ENCODE data around the gene PIEZO2. TPM values are rescaled to one million over a fixed set of nuclear protein-coding genes. Genes with fewer than 3 reads are reported as not detected.

Gene PIEZO2
- total RNA-seq, 4 donors from 2014 or later, result 2.4 to 5.2 (median 3.3) TPM

DNA sequence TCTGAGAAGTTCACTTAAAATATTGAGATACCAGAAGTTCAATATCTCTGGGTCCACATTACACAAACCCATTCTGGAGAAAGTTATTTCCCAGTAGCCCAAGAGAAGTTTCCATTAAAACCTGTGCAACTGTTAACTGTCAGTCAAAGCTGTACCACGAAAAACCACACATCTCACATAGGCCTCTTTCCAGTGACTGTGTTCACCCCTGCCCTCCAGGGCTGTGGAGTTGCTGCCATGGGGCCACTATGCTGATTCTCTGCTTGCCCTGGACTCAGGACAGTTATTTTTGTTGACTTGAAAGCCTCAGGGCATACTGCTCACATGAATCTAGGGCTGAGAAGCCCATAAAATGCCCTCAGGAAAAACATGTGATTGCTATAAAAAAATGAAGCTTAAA, 153.8 kb downstream of the PIEZO2 start:
- Histone ChIP-seq H3K27me3 (no peaks in the 10 kb centered on the region), H3K36me3 (no peaks in the 10 kb centered on the region), H3K4me3 (no peak overlapping the region), H3K27ac (replicated peaks in 1 of 4) (no peak overlapping the region), H3K4me1 (no peaks in the 10 kb centered on the region), H3K9me3 (peaks cover 0 to 13% (median 8%) of the 10 kb centered on the region in 4 donors)
- intact Hi-C loops (cut with DNase I), result no loop called here
- peak; percentile 12 for DNase-seq (ENCODE audit: extremely low spot score)
- TF ChIP-seq, protein P1, sequence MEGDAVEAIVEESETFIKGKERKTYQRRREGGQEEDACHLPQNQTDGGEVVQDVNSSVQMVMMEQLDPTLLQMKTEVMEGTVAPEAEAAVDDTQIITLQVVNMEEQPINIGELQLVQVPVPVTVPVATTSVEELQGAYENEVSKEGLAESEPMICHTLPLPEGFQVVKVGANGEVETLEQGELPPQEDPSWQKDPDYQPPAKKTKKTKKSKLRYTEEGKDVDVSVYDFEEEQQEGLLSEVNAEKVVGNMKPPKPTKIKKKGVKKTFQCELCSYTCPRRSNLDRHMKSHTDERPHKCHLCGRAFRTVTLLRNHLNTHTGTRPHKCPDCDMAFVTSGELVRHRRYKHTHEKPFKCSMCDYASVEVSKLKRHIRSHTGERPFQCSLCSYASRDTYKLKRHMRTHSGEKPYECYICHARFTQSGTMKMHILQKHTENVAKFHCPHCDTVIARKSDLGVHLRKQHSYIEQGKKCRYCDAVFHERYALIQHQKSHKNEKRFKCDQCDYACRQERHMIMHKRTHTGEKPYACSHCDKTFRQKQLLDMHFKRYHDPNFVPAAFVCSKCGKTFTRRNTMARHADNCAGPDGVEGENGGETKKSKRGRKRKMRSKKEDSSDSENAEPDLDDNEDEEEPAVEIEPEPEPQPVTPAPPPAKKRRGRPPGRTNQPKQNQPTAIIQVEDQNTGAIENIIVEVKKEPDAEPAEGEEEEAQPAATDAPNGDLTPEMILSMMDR (IDR thresholded peaks at IDR 0.05), result no peak
- TF ChIP-seq EP300 (IDR thresholded peaks at IDR 0.05) (no peak), POLR2AphosphoS5 (IDR thresholded peaks at IDR 0.05) (no peak), POLR2A (IDR thresholded peaks at IDR 0.05; ENCODE audit: low read depth) (no peak)
- 71% methylated on average over 1 of the region's 1 CpG for WGBS

GRCh38 chr18:10989486-10989885, 159.9 kb downstream of the PIEZO2 start:
- 76% methylated on average over 2 of the region's 2 CpGs for WGBS
- TF ChIP-seq, protein P1 (IDR thresholded peaks at IDR 0.05), result no peak
- TF ChIP-seq POLR2AphosphoS5 (IDR thresholded peaks at IDR 0.05) (no peak), POLR2A (IDR thresholded peaks at IDR 0.05; ENCODE audit: low read depth) (no peak), EP300 (IDR thresholded peaks at IDR 0.05) (no peak)
- no peak for DNase-seq (ENCODE audit: extremely low spot score)

GRCh38 chr18:10985689-10986088, 163.7 kb downstream of the PIEZO2 start:
- intact Hi-C loops (cut with DNase I), result no loop called here
- H3K36me3 ChIP-seq, result no peaks in the 10 kb centered on the region
- peaks cover 0 to 48% (median 30%) of the 10 kb centered on the region in 4 donors for H3K9me3 ChIP-seq
- H3K4me1 ChIP-seq, result no peaks in the 10 kb centered on the region
- no peaks in the 10 kb centered on the region for H3K27me3 ChIP-seq
- H3K27ac ChIP-seq (replicated peaks in 1 of 4), result no peak overlapping the region
- TF ChIP-seq, protein P1 (IDR thresholded peaks at IDR 0.05), result no peak
- TF ChIP-seq POLR2AphosphoS5 (IDR thresholded peaks at IDR 0.05) (no peak), POLR2A (IDR thresholded peaks at IDR 0.05; ENCODE audit: low read depth) (no peak), EP300 (IDR thresholded peaks at IDR 0.05) (no peak)
- H3K4me3 ChIP-seq, result no peak overlapping the region
- DNase-seq (ENCODE audit: extremely low spot score), result no peak
- WGBS, result 93% methylated on average over 2 of the region's 2 CpGs

More at GRCh38 chr18:10989486-10989885, 159.9 kb downstream of the PIEZO2 start:
- H3K4me1 ChIP-seq, result no peaks in the 10 kb centered on the region
- H3K27me3 ChIP-seq, result no peaks in the 10 kb centered on the region
- H3K36me3 ChIP-seq, result no peaks in the 10 kb centered on the region
- no peak overlapping the region for H3K27ac ChIP-seq (replicated peaks in 1 of 4)
- no peak overlapping the region for H3K4me3 ChIP-seq
- intact Hi-C loops (cut with DNase I), result no loop called here
- peaks cover 0 to 38% (median 28%) of the 10 kb centered on the region in 4 donors for H3K9me3 ChIP-seq

DNA sequence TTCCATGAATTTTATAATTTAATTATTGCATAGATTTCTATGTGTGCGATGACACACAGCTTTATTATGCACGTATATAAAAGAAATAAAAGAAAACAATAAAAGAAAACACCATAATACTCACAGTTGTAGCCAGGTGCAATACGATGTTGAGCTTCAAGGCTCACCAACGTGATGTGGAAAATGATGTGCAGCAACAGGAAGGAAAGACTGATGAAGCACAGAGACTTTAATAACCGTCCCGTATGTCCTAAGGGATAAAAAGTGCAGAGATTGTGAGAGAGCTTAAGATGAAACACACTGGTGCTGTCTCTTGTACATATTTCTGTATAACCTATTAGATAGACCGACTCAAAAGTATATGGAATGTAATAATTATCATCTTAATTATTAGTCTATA, 170.0 kb downstream of the PIEZO2 start:
- Histone ChIP-seq H3K27me3 (no peaks in the 10 kb centered on the region), H3K27ac (replicated peaks in 1 of 4) (no peak overlapping the region), H3K36me3 (no peaks in the 10 kb centered on the region), H3K4me1 (no peaks in the 10 kb centered on the region), H3K4me3 (no peak overlapping the region), H3K9me3 (peaks cover 0 to 14% (median 7%) of the 10 kb centered on the region in 4 donors)
- WGBS, result 81% methylated on average over 7 of the region's 7 CpGs
- intact Hi-C loops (cut with DNase I), result no loop called here
- TF ChIP-seq EP300 (IDR thresholded peaks at IDR 0.05) (no peak), POLR2A (IDR thresholded peaks at IDR 0.05; ENCODE audit: low read depth) (no peak), POLR2AphosphoS5 (IDR thresholded peaks at IDR 0.05) (no peak)
- TF ChIP-seq, protein P1 (IDR thresholded peaks at IDR 0.05), result no peak
- DNase-seq (ENCODE audit: extremely low spot score), result no peak

DNA sequence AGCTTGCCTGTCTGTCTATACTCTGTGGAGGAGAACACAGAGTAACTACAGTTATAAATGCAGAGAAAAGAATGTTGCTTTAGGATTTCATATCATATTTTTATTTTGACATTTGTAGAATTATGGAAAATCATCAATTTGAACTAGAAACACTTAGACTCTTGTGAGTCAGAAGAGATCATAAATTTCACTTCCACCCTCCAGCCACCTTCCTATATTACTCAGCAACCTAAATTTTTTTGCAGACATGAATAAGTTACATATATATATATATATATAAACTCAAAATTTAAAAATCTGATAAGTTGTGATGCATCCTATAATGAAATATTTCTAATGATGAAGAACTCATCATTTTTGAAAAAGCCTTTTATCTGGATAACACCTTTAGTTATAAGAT, 172.3 kb downstream of the PIEZO2 start:
- Histone ChIP-seq H3K36me3 (no peaks in the 10 kb centered on the region), H3K9me3 (no peaks in the 10 kb centered on the region), H3K27me3 (no peaks in the 10 kb centered on the region), H3K4me3 (no peak overlapping the region), H3K27ac (replicated peaks in 1 of 4) (no peak overlapping the region), H3K4me1 (no peaks in the 10 kb centered on the region)
- TF ChIP-seq, protein P1 (IDR thresholded peaks at IDR 0.05), result no peak
- intact Hi-C loops (cut with DNase I), result no loop called here
- DNase-seq (ENCODE audit: extremely low spot score), result no peak
